HepG2 (cell line): ENCODE measurements around the gene CBFA2T2. TPM values are rescaled to one million over a fixed set of nuclear protein-coding genes. Genes with fewer than 3 reads are reported as not detected.
A peak's percentile ranks its signal among the peaks of the same experiment; 100 is the strongest.

ENCODE experiments used
- ATAC-seq: fragments of 200-7000 bp; cut with Tn5 transposase; 3 replicates; pipeline ENCODE4 v1.9.1; 2020; ENCODE audit warnings: mild to moderate bottlenecking, moderate library complexity
- BruUV-seq: library from RNA; stranded (reverse); fragments of 400-500 nt; replicated peaks from 2 replicates; lab custom pipeline; 2021; lab: Mats Ljungman, UMichigan
- CTCF ChIA-PET: fragments of 300-600 bp; formaldehyde crosslinking; extraction: SDS; loops from one replicate; lab custom pipeline; 2021; ENCODE audit warnings: low total read pairs, inconsistent platforms, low intra/inter-chr PET ratio; lab: Yijun Ruan, JAX
- POLR2A ChIA-PET: fragments of 350-600 bp; sonication (Branson Sonifier 250); formaldehyde crosslinking; loops from one replicate; lab custom pipeline; 2020; ENCODE audit warnings: antibody characterized with exemption, inconsistent platforms; lab: Yijun Ruan, JAX
- DNase-seq: peaks from one replicate; pipeline ENCODE4 v3.0.0-alpha.2; 2015; ENCODE audit warnings: low spot score
- FAIRE-seq: peaks from 3 replicates; lab custom pipeline; 2011; peaks lifted over from hg19 to GRCh38; lab: Jason Lieb, UNC
- H2AFZ ChIP-seq: one replicate; pipeline ENCODE4 v1.6.1; 2011; ENCODE audit warnings: low read length, inconsistent platforms
- H3K27ac ChIP-seq: fragments of 300-600 bp; 3 replicates; pipeline ENCODE4 v1.8.0; 2011; ENCODE audit warnings: mixed run types, mild to moderate bottlenecking, mixed read lengths, low read length, inconsistent platforms; ENCODE audit not compliant: insufficient read depth; ENCODE audit errors: extremely low read length
- H3K27me3 ChIP-seq, 2 experiments: fragments of 200-600 bp in 1 of 2; 2 replicates in 1 of 2; 3 replicates in 1 of 2; pipeline versions ENCODE4 v1.6.0 to v1.8.0; 2011; ENCODE audit warnings: low read length in 2 of 2, mild to moderate bottlenecking in 2 of 2, moderate library complexity in 2 of 2, inconsistent platforms in 1 of 2; ENCODE audit not compliant: insufficient read depth in 2 of 2, control insufficient read depth in 1 of 2
- H3K36me3 ChIP-seq, 2 experiments: fragments of 200-600 bp in 1 of 2; replicated peaks in 1 of 2; 2 replicates in 1 of 2; 3 replicates in 1 of 2; pipeline versions ENCODE4 v1.5.1 to v1.8.0; 2011; ENCODE audit warnings: low read length in 2 of 2, inconsistent platforms in 1 of 2; ENCODE audit not compliant: insufficient read depth in 2 of 2, control insufficient read depth in 1 of 2
- H3K4me1 ChIP-seq: 2 replicates; pipeline ENCODE4 v1.5.1; 2012; ENCODE audit warnings: low read length, inconsistent platforms; ENCODE audit not compliant: insufficient read depth
- H3K4me2 ChIP-seq: 2 replicates; pipeline ENCODE4 v1.6.0; 2011; ENCODE audit warnings: low read depth, low read length, inconsistent platforms
- H3K4me3 ChIP-seq, 3 experiments: fragments of 200-600 bp in 1 of 3; sonication (generic), shearing (Covaris generic) in 1 of 3; replicated peaks in 1 of 3; 2 replicates each; pipeline ENCODE4 v1.5.1; 2011 to 2016; ENCODE audit warnings: low read length in 3 of 3, inconsistent platforms in 2 of 3, low read depth in 2 of 3, mild to moderate bottlenecking in 2 of 3, control low read depth in 1 of 3, mixed read lengths in 1 of 3; ENCODE audit not compliant: insufficient read depth in 1 of 3
- H3K79me2 ChIP-seq: one replicate; pipeline ENCODE4 v1.6.1; 2011; ENCODE audit warnings: low read length, inconsistent platforms; ENCODE audit not compliant: insufficient read depth
- H3K9ac ChIP-seq: 2 replicates; pipeline ENCODE4 v1.6.0; 2011; ENCODE audit warnings: mild to moderate bottlenecking, low read depth, low read length, inconsistent platforms; ENCODE audit not compliant: insufficient read depth
- H3K9me3 ChIP-seq: 2 replicates; pipeline ENCODE4 v1.5.1; 2012; ENCODE audit warnings: mild to moderate bottlenecking, low read length
- H4K20me1 ChIP-seq: 2 replicates; pipeline ENCODE4 v1.6.0; 2011; ENCODE audit warnings: inconsistent platforms, mild to moderate bottlenecking, low read length, moderate library complexity; ENCODE audit not compliant: insufficient read depth
- AGO1 ChIP-seq: fragments of 200-400 bp; formaldehyde crosslinking; IDR thresholded peaks from 2 replicates; pipeline ENCODE4 v1.6.1; 2017; ENCODE audit warnings: mild to moderate bottlenecking, low read depth, low read length, moderate library complexity; ENCODE audit not compliant: poor library complexity, severe bottlenecking
- FOXJ3 ChIP-seq: sonication (generic); formaldehyde crosslinking; IDR thresholded peaks from 2 replicates; pipeline ENCODE4 v1.4.0; 2020; ENCODE audit warnings: missing genetic modification reagents, mild to moderate bottlenecking, borderline replicate concordance
- JUN ChIP-seq: sonication (generic); formaldehyde crosslinking; IDR thresholded peaks from 2 replicates; pipeline ENCODE4 v1.4.0; 2020; ENCODE audit warnings: mild to moderate bottlenecking, missing genetic modification reagents
- PAX8 ChIP-seq: sonication (generic); formaldehyde crosslinking; IDR thresholded peaks from 2 replicates; pipeline ENCODE4 v1.8.0; 2022; ENCODE audit warnings: mild to moderate bottlenecking, missing genetic modification reagents, borderline replicate concordance
- REPIN1 ChIP-seq: sonication (generic); formaldehyde crosslinking; IDR thresholded peaks from 2 replicates; pipeline ENCODE4 v1.8.0; 2022; ENCODE audit warnings: missing genetic modification reagents, low read depth, mild to moderate bottlenecking, borderline replicate concordance
- SOX13 ChIP-seq, 3 experiments: fragments of 450-650 bp in 1 of 3; sonication (generic) in 1 of 3; formaldehyde crosslinking in 1 of 3; IDR thresholded peaks in 2 of 3; conservative IDR thresholded peaks in 1 of 3; 2 replicates each; pipeline versions ENCODE4 v1.5.0 to v1.6.1; 2016 to 2020; ENCODE audit warnings: antibody characterized with exemption in 1 of 3, mild to moderate bottlenecking in 1 of 3, missing compliant biosample characterization in 1 of 3, missing genetic modification reagents in 1 of 3, moderate library complexity in 1 of 3
- THAP11 ChIP-seq: IDR thresholded peaks from 2 replicates; pipeline ENCODE4 v1.6.1; 2016; ENCODE audit warnings: missing biosample characterization, missing genetic modification reagents
- YEATS4 ChIP-seq: sonication (generic); formaldehyde crosslinking; IDR thresholded peaks from 2 replicates; pipeline ENCODE4 v1.4.0; 2020; ENCODE audit warnings: missing genetic modification reagents, borderline replicate concordance
- ZFP62 ChIP-seq: sonication (generic); formaldehyde crosslinking; IDR thresholded peaks from 2 replicates; pipeline ENCODE4 v1.4.0; 2020; ENCODE audit warnings: missing genetic modification reagents
- ZKSCAN5 ChIP-seq: sonication (generic); formaldehyde crosslinking; IDR thresholded peaks from 2 replicates; pipeline ENCODE4 v1.5.1; 2020; ENCODE audit warnings: mild to moderate bottlenecking, missing genetic modification reagents
- ZNF121 ChIP-seq: sonication (generic); formaldehyde crosslinking; IDR thresholded peaks from 2 replicates; pipeline ENCODE4 v1.5.0; 2020; ENCODE audit warnings: mild to moderate bottlenecking, missing genetic modification reagents
- ZNF296 ChIP-seq: sonication (generic); formaldehyde crosslinking; conservative IDR thresholded peaks from 2 replicates; pipeline ENCODE4 v1.5.0; 2020; ENCODE audit warnings: mild to moderate bottlenecking, missing genetic modification reagents
- ZNF350 ChIP-seq: sonication (generic); formaldehyde crosslinking; IDR thresholded peaks from 2 replicates; pipeline ENCODE4 v1.4.0; 2020; ENCODE audit warnings: mild to moderate bottlenecking, low read depth, missing genetic modification reagents, borderline replicate concordance
- ZNF510 ChIP-seq: sonication (generic); formaldehyde crosslinking; IDR thresholded peaks from 2 replicates; pipeline ENCODE4 v1.4.0; 2020; ENCODE audit warnings: low read depth, mild to moderate bottlenecking, missing genetic modification reagents
- ZNF768 ChIP-seq: sonication (generic); formaldehyde crosslinking; IDR thresholded peaks from 2 replicates; pipeline ENCODE4 v1.4.0; 2020; ENCODE audit warnings: missing genetic modification reagents
- ZNF773 ChIP-seq: sonication (generic); formaldehyde crosslinking; IDR thresholded peaks from 2 replicates; pipeline ENCODE4 v1.4.0; 2020; ENCODE audit warnings: missing genetic modification reagents, borderline replicate concordance
- WGBS: methylation state at CpG from one replicate; pipeline ENCODE4 v1.1.6; 2017; ENCODE audit warnings: low lambda C conversion rate; 5-methylcytosine and 5-hydroxymethylcytosine counted together
- in situ Hi-C: cut with HindIII; loops from 2 replicates; pipeline ENCODE4 v1.10.0; 2017; ENCODE audit warnings: low pct_unique_long_range_greater_than_20kb; ENCODE audit not compliant: extremely low pct_ligation_motif_present
- intact Hi-C: fragments of 100-400 bp; cut with micrococcal nuclease; formaldehyde crosslinking; loops from one replicate; pipeline ENCODE4 v1.10.0; 2022; ENCODE audit not compliant: unreplicated experiment
- polyA plus RNA-seq, 8 experiments: library from polyadenylated mRNA; depleted of rRNA in 3 of 8; stranded (reverse) in 7 of 8; unstranded in 1 of 8; fragments of >200 nt; fragmentation: Illumina TruSeq in 4 of 8; extraction: Trizol in 4 of 8; gene quantifications; 2 replicates each; pipeline versions ENCODE4 v1.2.1 to v1.2.3, GENCODE V29; 2011 to 2016; ENCODE audit warnings: low read depth in 4 of 8, missing spikeins in 1 of 8, mixed read lengths in 1 of 8; ENCODE audit not compliant: insufficient read depth in 1 of 8
- total RNA-seq, 5 experiments: library from RNA; depleted of rRNA; stranded (reverse); fragments of >200 nt; fragmentation: Illumina TruSeq; extraction: Trizol; gene quantifications; 2 replicates each; pipeline ENCODE4 v1.2.3, GENCODE V29; 2016; ENCODE audit warnings: low read depth in 1 of 5
- TF ChIP-seq, protein P1 (sequence below): IDR thresholded peaks from 2 replicates; pipeline ENCODE4 v1.6.1; 2016; ENCODE audit warnings: low read depth, control low read depth
- TF ChIP-seq, protein P2 (sequence below): IDR thresholded peaks from 2 replicates; pipeline ENCODE4 v1.6.1; 2016; ENCODE audit warnings: missing genetic modification reagents, missing compliant biosample characterization
- TF ChIP-seq, protein P3 (sequence below): fragments of 450-650 bp; IDR thresholded peaks from 2 replicates; pipeline ENCODE4 v1.6.1; 2017
- TF ChIP-seq, protein P4 (sequence below): sonication (generic); formaldehyde crosslinking; IDR thresholded peaks from 2 replicates; pipeline ENCODE4 v1.5.0; 2020; ENCODE audit warnings: mild to moderate bottlenecking, low read depth, missing genetic modification reagents, borderline replicate concordance

Gene CBFA2T2
- total and polyA plus RNA-seq, 2 of the 13 experiments (the other 11 are each of a cell fraction or from before 2014, with no cell fraction given): 6.3 to 21.2 TPM

DNA sequence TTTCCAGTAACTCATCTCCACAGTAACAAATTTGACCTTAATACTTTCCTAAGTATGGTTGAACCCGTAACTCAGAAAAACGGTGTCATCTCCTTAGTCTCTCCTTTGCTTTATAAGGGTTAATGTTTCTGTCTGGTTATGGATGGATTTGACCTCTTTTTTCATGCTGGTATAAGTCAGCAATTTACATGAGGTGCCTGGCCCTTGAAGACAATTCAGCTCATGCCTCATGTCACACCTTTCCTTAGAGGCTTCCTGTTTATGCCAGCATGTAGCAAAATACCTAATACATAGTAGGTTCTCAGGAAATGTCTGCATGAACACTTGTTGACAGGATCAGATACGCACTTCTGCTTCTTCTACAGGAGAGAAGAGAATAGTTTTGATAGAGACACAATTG is 134.5 kb downstream of the CBFA2T2 start (continued):
- TF ChIP-seq, protein P1, sequence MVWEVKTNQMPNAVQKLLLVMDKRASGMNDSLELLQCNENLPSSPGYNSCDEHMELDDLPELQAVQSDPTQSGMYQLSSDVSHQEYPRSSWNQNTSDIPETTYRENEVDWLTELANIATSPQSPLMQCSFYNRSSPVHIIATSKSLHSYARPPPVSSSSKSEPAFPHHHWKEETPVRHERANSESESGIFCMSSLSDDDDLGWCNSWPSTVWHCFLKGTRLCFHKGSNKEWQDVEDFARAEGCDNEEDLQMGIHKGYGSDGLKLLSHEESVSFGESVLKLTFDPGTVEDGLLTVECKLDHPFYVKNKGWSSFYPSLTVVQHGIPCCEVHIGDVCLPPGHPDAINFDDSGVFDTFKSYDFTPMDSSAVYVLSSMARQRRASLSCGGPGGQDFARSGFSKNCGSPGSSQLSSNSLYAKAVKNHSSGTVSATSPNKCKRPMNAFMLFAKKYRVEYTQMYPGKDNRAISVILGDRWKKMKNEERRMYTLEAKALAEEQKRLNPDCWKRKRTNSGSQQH: no peak
- TF ChIP-seq ZNF296: no peak
- TF ChIP-seq, protein P2, sequence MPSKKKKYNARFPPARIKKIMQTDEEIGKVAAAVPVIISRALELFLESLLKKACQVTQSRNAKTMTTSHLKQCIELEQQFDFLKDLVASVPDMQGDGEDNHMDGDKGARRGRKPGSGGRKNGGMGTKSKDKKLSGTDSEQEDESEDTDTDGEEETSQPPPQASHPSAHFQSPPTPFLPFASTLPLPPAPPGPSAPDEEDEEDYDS (CRISPR knock-in tag): no peak
- TF ChIP-seq, protein P3, sequence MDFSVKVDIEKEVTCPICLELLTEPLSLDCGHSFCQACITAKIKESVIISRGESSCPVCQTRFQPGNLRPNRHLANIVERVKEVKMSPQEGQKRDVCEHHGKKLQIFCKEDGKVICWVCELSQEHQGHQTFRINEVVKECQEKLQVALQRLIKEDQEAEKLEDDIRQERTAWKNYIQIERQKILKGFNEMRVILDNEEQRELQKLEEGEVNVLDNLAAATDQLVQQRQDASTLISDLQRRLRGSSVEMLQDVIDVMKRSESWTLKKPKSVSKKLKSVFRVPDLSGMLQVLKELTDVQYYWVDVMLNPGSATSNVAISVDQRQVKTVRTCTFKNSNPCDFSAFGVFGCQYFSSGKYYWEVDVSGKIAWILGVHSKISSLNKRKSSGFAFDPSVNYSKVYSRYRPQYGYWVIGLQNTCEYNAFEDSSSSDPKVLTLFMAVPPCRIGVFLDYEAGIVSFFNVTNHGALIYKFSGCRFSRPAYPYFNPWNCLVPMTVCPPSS: no peak
- no peak for TF ChIP-seq JUN (CRISPR knock-in tag)
- TF ChIP-seq SOX13 (IDR thresholded peaks at IDR 0.05): no peak
- TF ChIP-seq SOX13 (CRISPR knock-in tag; conservative IDR thresholded peaks at IDR 0.05 in 1 of 2, IDR thresholded peaks at IDR 0.05 in 1 of 2): no peak
- TF ChIP-seq THAP11 (CRISPR knock-in tag): no peak
- no peak for TF ChIP-seq ZNF773 (CRISPR knock-in tag)
- no peak for TF ChIP-seq FOXJ3 (CRISPR knock-in tag)
- no peak for TF ChIP-seq PAX8
- TF ChIP-seq ZNF510 (CRISPR knock-in tag): no peak
- TF ChIP-seq, all 625 proteins: peak for 0

DNA sequence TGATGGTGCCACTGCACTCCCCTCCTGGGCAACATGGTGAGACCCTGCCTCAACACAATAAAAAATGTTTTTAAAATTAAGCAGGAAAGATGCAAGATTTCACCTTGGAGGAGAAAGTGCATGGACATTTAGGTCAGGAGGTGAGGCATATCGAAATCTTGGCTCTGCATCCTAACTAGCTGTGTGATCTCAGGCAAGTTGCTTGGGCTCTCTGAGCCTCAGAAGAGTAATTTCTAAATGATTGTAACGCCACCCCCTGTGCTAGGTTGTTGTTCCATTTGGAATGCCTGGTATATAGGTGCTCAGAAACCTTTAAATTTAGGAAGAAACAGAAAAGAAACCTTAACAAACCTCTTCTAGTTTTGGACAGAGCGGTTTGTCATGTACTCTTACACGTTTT is 136.3 kb downstream of the CBFA2T2 start:
- no peaks in the 10 kb centered on the region for H3K9me3 ChIP-seq

More for the DNA sequence above, 136.3 kb downstream of the CBFA2T2 start:
- H3K9ac ChIP-seq: no peak overlapping the region
- ATAC-seq (no peak), FAIRE-seq (no peak), DNase-seq (no peak)
- no TSS peak for BruUV-seq
- no peak overlapping the region for H3K4me2 ChIP-seq
- intact Hi-C loops: no loop called here
- POLR2A ChIA-PET: no interaction called here
- WGBS: 98% methylated on average over 4 of the region's 4 CpGs
- H3K79me2 ChIP-seq: no peaks in the 10 kb centered on the region
- CTCF ChIA-PET: no interaction called here
- H3K36me3 ChIP-seq: peaks cover 27 to 73% of the 10 kb centered on the region in 2 experiments
- H3K27ac ChIP-seq: no peak overlapping the region
- H4K20me1 ChIP-seq: no peaks in the 10 kb centered on the region
- H3K4me3 ChIP-seq: no peak overlapping the region
- in situ Hi-C loops: no loop called here
- no peaks in the 10 kb centered on the region for H3K27me3 ChIP-seq
- TF ChIP-seq ZKSCAN5 (CRISPR knock-in tag) (no peak), AGO1 (no peak), ZNF350 (CRISPR knock-in tag) (no peak), ZNF121 (0 out of 2 replicates have a peak, but pooled peaks have one; percentile 2), ZFP62 (no peak), ZNF768 (CRISPR knock-in tag) (peak; percentile 69; the same call in 1 of the 2 replicates), REPIN1 (CRISPR knock-in tag) (no peak), YEATS4 (CRISPR knock-in tag) (no peak)
- TF ChIP-seq, protein P4, sequence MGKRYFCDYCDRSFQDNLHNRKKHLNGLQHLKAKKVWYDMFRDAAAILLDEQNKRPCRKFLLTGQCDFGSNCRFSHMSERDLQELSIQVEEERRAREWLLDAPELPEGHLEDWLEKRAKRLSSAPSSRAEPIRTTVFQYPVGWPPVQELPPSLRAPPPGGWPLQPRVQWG (CRISPR knock-in tag): no peak
- TF ChIP-seq, all 625 proteins: peak for 2
- Histone ChIP-seq H3K4me1 (no peaks in the 10 kb centered on the region), H2AFZ (no peak overlapping the region)
